K562 (cell line): ENCODE data around the gene HCN4. TPM values are rescaled to one million over a fixed set of nuclear protein-coding genes. Genes with fewer than 3 reads are reported as not detected.

ENCODE experiments used
- CBFA2T2 ChIP-seq: fragments of 450-650 bp; conservative IDR thresholded peaks from 2 replicates; pipeline ENCODE4 v1.6.1; 2017; ENCODE audit warnings: mild to moderate bottlenecking
- FOXJ2 ChIP-seq: fragments of 200-800 bp; sonication (Bioruptor generic); IDR thresholded peaks from 2 replicates; pipeline ENCODE4 v1.6.1; 2016; ENCODE audit warnings: missing genetic modification characterization, missing compliant biosample characterization
- FOXP1 ChIP-seq: sonication (generic); formaldehyde crosslinking; IDR thresholded peaks from 2 replicates; pipeline ENCODE4 v1.8.0; 2022; ENCODE audit warnings: mild to moderate bottlenecking, missing genetic modification reagents
- MBD2 ChIP-seq: sonication (generic); IDR thresholded peaks from 2 replicates; pipeline ENCODE4 v1.6.1; 2016; ENCODE audit warnings: low read depth, borderline replicate concordance
- MLX ChIP-seq, 2 experiments: fragments of 450-650 bp in 1 of 2; sonication (generic) in 1 of 2; formaldehyde crosslinking; conservative IDR thresholded peaks; 2 replicates each; pipeline versions ENCODE4 v1.4.0 to v1.8.1; 2020 to 2022; ENCODE audit warnings: mild to moderate bottlenecking in 1 of 2, missing genetic modification reagents in 1 of 2
- RFX5 ChIP-seq: IDR thresholded peaks from 2 replicates; pipeline ENCODE4 v1.6.1; 2011; ENCODE audit warnings: low read depth, mild to moderate bottlenecking, improper control_type of control experiment, low read length
- SETDB1 ChIP-seq: IDR thresholded peaks from one replicate; pipeline ENCODE4 v1.6.1; 2012; ENCODE audit warnings: low read length, control low read depth, inconsistent platforms
- ZBTB8A ChIP-seq: fragments of 450-650 bp; IDR thresholded peaks from 2 replicates; pipeline ENCODE4 v1.6.1; 2018; ENCODE audit warnings: mild to moderate bottlenecking, moderate library complexity; ENCODE audit not compliant: partially characterized antibody
- ZNF592 ChIP-seq: fragments of 450-650 bp; IDR thresholded peaks from 2 replicates; pipeline ENCODE4 v1.6.1; 2017; ENCODE audit warnings: antibody characterized with exemption, mild to moderate bottlenecking
- polyA plus RNA-seq, 8 experiments: library from polyadenylated mRNA; depleted of rRNA in 4 of 8; stranded (reverse) in 5 of 8; unstranded in 3 of 8; fragments of >200 nt; fragmentation: Nextera tagmentation in 2 of 8; fragmentation: Illumina TruSeq in 1 of 8; extraction: Ambion mirVana in 2 of 8; extraction: Trizol in 1 of 8; gene quantifications; 2 replicates each; pipeline versions ENCODE4 v1.2.1 to v1.2.3, GENCODE V29; 2011 to 2014; ENCODE audit warnings: inconsistent platforms in 1 of 8, missing spikeins in 1 of 8
- total RNA-seq, 7 experiments: library from RNA; depleted of rRNA in 6 of 7; stranded (reverse); fragments of >200 nt in 6 of 7; fragmentation: Illumina TruSeq in 2 of 7; extraction: Trizol in 2 of 7; gene quantifications; 2 replicates each; pipeline versions ENCODE4 v1.2.1 to v1.2.3, GENCODE V29; 2011 to 2021; ENCODE audit warnings: low replicate concordance in 1 of 7

Gene HCN4
- total and polyA plus RNA-seq, 9 of the 15 experiments (the other 6 are each of a cell fraction or from before 2014, with no cell fraction given), result not detected

- no peak for TF ChIP-seq ZNF592
- TF ChIP-seq MBD2, result no peak
- no peak for TF ChIP-seq SETDB1
- no peak for TF ChIP-seq ZBTB8A
- no peak for TF ChIP-seq MLX (CRISPR knock-in tag; conservative IDR thresholded peaks at IDR 0.05)
- TF ChIP-seq RFX5, result no peak
- no peak for TF ChIP-seq CBFA2T2
- no peak for TF ChIP-seq FOXP1 (CRISPR knock-in tag)
- TF ChIP-seq FOXJ2 (tag), result no peak
Measured at GRCh38 chr15:73370151-73370550, 1.4 kb upstream of the HCN4 start (continued).
